GM19328 (cell line): Measurements from ENCODE around the gene PTPRF.

Source experiments
- ATAC-seq: cut with Tn5 transposase; IDR thresholded peaks from one replicate; pipeline ENCODE4 v1.9.1; 2021; ENCODE audit warnings: mild to moderate bottlenecking, moderate library complexity; ENCODE audit not compliant: unreplicated experiment

PTPRF gene

DNA sequence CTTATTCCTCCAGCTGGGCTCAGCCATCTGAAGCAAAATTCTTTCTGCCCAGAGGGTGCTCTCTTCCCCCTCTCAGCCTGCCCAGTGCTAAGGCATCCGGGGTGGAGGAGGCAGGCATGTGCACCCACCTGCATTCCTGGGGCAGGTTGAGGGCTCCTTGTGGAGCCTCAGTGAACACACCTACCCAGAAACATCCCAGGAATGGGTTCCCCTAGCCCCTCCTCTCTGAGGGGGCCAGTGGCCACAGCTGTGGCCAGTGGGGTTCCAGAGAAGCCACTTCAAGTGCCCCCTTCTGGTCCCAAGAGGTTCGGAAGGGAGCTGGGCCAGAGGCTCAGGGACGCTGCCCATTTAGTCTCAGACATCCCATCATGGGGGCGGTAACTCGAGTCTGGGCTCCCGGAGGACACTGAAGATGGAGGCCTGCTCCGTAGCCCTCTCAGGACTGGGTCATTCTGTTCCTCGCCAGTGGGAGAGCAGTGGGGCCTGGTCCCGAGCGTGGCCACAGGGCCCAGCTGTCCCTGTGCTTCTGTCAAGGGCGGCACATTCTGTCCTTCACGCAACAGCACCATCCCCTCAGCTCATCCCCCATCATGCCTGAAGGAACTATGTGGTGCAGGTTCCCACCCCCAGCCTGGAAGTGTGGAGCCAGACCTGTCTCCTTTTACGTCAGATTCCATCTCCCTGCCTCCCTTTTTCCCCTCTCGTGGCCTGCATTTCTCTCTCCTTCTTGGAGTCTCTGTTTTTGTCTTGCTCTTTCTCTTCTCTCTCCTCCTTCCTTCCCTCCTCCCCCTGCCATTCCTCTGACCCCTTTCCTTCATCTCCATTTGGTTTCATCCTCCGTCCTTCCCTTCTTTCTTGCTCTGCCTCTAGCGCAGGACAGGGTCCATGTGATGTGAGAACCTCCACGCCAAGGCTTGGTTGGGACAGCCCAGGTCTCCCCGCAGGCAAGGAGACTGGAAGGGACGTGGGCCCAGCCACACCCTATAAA lies 69.6 kb downstream of the PTPRF start:
- ATAC-seq, result no peak

- ATAC-seq, result no peak
Observed at GRCh38 chr1:43602990-43603389, 72.3 kb downstream of the PTPRF start.

GRCh38 chr1:43604192-43604591 lies 73.5 kb downstream of the PTPRF start:
- ATAC-seq, result no peak

- no peak for ATAC-seq
Observed at GRCh38 chr1:43605157-43605556, 74.5 kb downstream of the PTPRF start.

GRCh38 chr1:43605766-43606165 lies 75.1 kb downstream of the PTPRF start:
- ATAC-seq, result no peak

DNA sequence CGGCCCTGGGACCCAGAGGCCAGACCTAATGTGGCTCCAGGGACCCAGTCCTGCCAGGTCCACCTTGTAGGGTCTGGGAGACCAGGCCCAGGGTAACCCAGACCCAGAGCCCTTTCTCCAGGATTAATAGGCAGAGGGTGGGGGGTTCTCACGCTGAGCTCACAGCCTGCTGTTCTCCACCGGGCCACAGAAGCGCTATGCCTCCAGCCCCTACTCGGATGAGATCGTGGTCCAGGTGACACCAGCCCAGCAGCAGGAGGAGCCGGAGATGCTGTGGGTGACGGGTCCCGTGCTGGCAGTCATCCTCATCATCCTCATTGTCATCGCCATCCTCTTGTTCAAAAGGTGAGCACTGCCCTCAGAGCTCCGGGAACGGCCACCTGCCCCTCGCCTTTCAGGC lies 75.9 kb downstream of the PTPRF start:
- no peak for ATAC-seq

DNA sequence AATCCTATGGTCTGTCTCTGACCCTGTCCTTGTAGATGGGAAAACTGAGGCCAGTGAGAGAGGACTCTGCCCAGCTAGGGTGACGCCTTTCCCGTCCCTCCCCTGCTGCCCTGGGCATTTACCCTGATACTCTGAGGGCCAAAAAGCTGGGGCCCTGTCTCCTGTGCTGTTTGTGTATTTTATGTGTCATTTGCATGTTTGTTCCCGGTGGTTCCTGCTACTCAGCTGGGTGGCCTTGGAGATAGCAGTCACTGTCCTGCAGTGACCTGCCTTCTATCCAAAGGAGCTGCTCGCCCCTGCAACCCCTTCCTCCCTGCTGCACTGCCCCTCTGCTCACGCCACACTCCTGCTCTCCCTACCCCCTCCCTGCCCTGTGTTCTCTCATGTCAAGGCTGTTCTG lies 78.1 kb downstream of the PTPRF start:
- no peak for ATAC-seq

GRCh38 chr1:43610339-43610738 lies 79.7 kb downstream of the PTPRF start:
- no peak for ATAC-seq

DNA sequence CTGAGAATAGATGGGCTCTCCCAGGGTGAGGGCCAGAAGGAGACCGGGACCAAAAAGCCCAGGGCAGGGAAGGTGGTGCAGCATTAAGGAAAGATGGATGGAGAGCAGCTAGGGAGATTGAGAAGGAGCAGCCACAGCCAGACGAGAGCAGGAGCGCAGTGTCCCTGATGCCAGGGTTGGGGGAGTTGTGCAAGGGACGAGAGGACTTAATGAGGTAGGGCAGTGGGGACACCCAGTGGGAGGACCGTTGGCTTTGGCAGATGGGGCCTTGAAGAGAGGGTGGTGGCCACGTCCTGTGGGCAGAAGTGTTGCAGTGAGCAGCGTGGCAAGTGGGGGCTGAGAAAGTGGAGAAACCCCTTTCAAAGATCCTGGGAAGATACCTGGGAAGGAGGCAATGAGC lies 81.3 kb downstream of the PTPRF start:
- ATAC-seq, result no peak

- ATAC-seq, result no peak
Observed at GRCh38 chr1:43612406-43612805, 81.7 kb downstream of the PTPRF start.

GRCh38 chr1:43613075-43613942 lies 82.6 kb downstream of the PTPRF start:
- no peak for ATAC-seq

- ATAC-seq, result no peak
Observed at GRCh38 chr1:43614211-43614610, 83.5 kb downstream of the PTPRF start.

GRCh38 chr1:43614891-43615290 lies 84.2 kb downstream of the PTPRF start:
- no peak for ATAC-seq

GRCh38 chr1:43616383-43616782 lies 85.7 kb downstream of the PTPRF start:
- ATAC-seq, result no peak

DNA sequence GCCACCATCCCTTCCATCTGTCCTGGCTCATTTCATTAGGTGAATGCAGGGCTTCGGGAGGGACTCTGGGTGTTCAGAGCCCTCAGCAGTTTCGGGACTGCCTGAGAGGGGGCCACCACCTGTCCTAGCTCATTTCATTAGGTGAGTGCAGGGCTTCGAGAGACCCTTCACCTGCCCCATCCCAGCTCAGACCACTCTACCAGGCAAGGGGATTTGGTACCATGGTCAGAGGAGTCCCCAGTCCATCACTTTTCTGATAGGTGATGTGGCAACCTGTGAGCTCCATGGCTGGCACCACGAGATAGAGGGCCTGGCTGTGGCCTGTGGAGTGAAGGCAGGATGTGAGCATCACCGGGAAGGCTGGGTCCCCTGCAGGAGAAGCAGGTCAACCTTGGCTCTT lies 86.3 kb downstream of the PTPRF start:
- ATAC-seq, result no peak

DNA sequence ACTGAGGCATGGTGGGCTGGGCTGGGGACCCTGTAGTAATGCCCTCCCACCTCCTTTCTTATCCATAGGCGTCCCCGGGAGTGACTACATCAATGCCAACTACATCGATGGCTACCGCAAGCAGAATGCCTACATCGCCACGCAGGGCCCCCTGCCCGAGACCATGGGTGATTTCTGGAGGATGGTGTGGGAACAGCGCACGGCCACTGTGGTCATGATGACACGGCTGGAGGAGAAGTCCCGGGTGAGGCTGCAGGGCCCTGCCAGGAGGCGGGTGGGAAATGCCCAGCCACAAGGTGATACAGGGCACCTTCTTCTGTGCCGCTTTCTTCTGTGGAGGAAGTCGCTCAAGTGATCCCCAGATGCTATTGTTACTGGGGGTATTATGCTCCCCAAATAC lies 87.0 kb downstream of the PTPRF start:
- ATAC-seq, result no peak

GRCh38 chr1:43618521-43619313 lies 88.0 kb downstream of the PTPRF start:
- no peak for ATAC-seq

GRCh38 chr1:43619314-43619790 lies 88.7 kb downstream of the PTPRF start:
- ATAC-seq, result no peak

GRCh38 chr1:43619996-43620920 lies 89.6 kb downstream of the PTPRF start:
- no peak for ATAC-seq

- ATAC-seq, result no peak
Observed at GRCh38 chr1:43620956-43621355, 90.3 kb downstream of the PTPRF start.
